Measurements from ENCODE around the gene IQGAP2. TPM values are rescaled to one million over a fixed set of nuclear protein-coding genes. Genes with fewer than 3 reads are reported as not detected.

The IQGAP2 gene
- polyA plus RNA-seq, 4 donors, result 67.9 to 97.7 (median 83.5) TPM

DNA sequence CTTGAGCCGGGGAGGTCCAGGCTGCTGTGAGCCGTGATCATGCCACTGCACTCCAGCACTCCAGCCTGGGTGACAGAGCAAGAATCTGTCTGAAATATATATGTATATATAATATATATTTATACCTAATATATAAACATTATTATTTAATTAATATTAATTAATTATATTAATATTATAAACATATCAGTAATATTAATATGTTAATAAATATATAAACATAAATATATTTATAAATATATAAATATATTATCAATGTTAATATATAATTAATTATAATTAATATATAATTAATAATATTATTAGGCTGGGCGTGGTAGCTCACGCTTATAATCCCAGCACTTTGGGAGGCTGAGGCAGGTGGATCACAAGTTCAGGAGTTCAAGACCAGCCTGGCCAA is 354.0 kb downstream of the IQGAP2 start:
- no peak for DNase-seq (ENCODE audit: low read depth in 4 of 4, low spot score in 3 of 4)

Other genes with a start within 250 kb of the IQGAP2 start
- under 1 TPM; 0.35 to 0.73 (median 0.50) TPM for gene F2RL2, start 220.1 kb downstream of the IQGAP2 start, polyA plus RNA-seq (ENCODE audit: insufficient read length in 4 of 4)